ENCODE measurements around the gene ADM5. TPM values are rescaled to one million over a fixed set of nuclear protein-coding genes. Genes with fewer than 3 reads are reported as not detected.
A peak's percentile ranks its signal among the peaks of the same experiment; 100 is the strongest.

ADM5 gene
- total and polyA plus RNA-seq, 5 donors from 2014 or later, result 0.10 to 1.7 (median 0.34) TPM; not detected in 2

- peaks cover 9% of the 10 kb centered on the region for H3K36me3 Mint-ChIP-seq
- Histone ChIP-seq H3K36me3 (ENCODE audit: control insufficient read depth, insufficient read depth, low read length) (peaks cover 13% of the 10 kb centered on the region), H3K9me3 (ENCODE audit: control insufficient read depth in 2 of 2, low read length in 2 of 2) (no peaks in the 10 kb centered on the region), H3K4me3 (ENCODE audit: low read depth, low read length) (peak overlapping the region; percentile 55), H3K27ac (ENCODE audit: insufficient read depth, low read length, poor library complexity, severe bottlenecking) (no peak overlapping the region), H3K4me1 (ENCODE audit: control insufficient read depth, insufficient read depth, low read length, poor library complexity, severe bottlenecking) (peaks cover 19% of the 10 kb centered on the region), H3K27me3 (ENCODE audit: control insufficient read depth, insufficient read depth, low read length) (peaks cover 3% of the 10 kb centered on the region)
- no peak for DNase-seq
- H3K4me3 Mint-ChIP-seq, result peak overlapping the region; percentile 71 to 98 (median 91)
- peaks cover 22% of the 10 kb centered on the region for H3K27me3 Mint-ChIP-seq
- peak in 1 of 2 donors; percentile 4 for ATAC-seq (ENCODE audit: low read depth in 2 of 2)
- H3K4me1 Mint-ChIP-seq, result peaks cover 6 to 26% (median 12%) of the 10 kb centered on the region in 4 donors
- peak overlapping the region; percentile 49 to 86 (median 71) for H3K27ac Mint-ChIP-seq
- H3K9me3 Mint-ChIP-seq, result no peaks in the 10 kb centered on the region
These were observed 773 bp downstream of the ADM5 start for GRCh38 chr19:49690079-49690655.

GRCh38 chr19:49690656-49691242 lies 1.4 kb downstream of the ADM5 start, which contains the start of gene CPT1C:
TSS of gene CPT1C (plus strand) at chr19:49691116. CDS start at chr19:49692253, 1,137 bp downstream.
- Mint-ChIP-seq H3K27me3 (peaks cover 22% of the 10 kb centered on the region), H3K9me3 (no peaks in the 10 kb centered on the region), H3K4me1 (peaks cover 6 to 26% (median 12%) of the 10 kb centered on the region in 4 donors), H3K4me3 (peak within 1 kb of the TSS; percentile 71 to 98 (median 91)), H3K36me3 (peaks cover 5% of the 10 kb centered on the region), H3K27ac (peak within 1 kb of the TSS; percentile 49 to 86 (median 81))
- DNase-seq, result peak; percentile 37 to 63 (median 55)
- H3K4me3 ChIP-seq (ENCODE audit: low read depth, low read length), result peak within 1 kb of the TSS; percentile 55
- ATAC-seq (ENCODE audit: low read depth in 2 of 2), result peak; percentile 34 to 40
- H3K9me3 ChIP-seq (ENCODE audit: control insufficient read depth in 2 of 2, low read length in 2 of 2), result no peaks in the 10 kb centered on the region
- H3K36me3 ChIP-seq (ENCODE audit: control insufficient read depth, insufficient read depth, low read length), result peaks cover 8% of the 10 kb centered on the region
- peaks cover 3% of the 10 kb centered on the region for H3K27me3 ChIP-seq (ENCODE audit: control insufficient read depth, insufficient read depth, low read length)
- H3K27ac ChIP-seq (ENCODE audit: insufficient read depth, low read length, poor library complexity, severe bottlenecking), result no peak within 1 kb of the TSS
- H3K4me1 ChIP-seq (ENCODE audit: control insufficient read depth, insufficient read depth, low read length, poor library complexity, severe bottlenecking), result peaks cover 19% of the 10 kb centered on the region

- Mint-ChIP-seq H3K27me3 (peaks cover 22% of the 10 kb centered on the region), H3K27ac (peak overlapping the region in 2 of 3 donors; percentile 49 to 81), H3K9me3 (no peaks in the 10 kb centered on the region), H3K4me1 (peaks cover 6 to 26% (median 12%) of the 10 kb centered on the region in 4 donors), H3K4me3 (peak overlapping the region; percentile 71 to 98 (median 91)), H3K36me3 (peaks cover 4% of the 10 kb centered on the region)
- peaks cover 19% of the 10 kb centered on the region for H3K4me1 ChIP-seq (ENCODE audit: control insufficient read depth, insufficient read depth, low read length, poor library complexity, severe bottlenecking)
- H3K9me3 ChIP-seq (ENCODE audit: control insufficient read depth in 2 of 2, low read length in 2 of 2), result no peaks in the 10 kb centered on the region
- H3K27me3 ChIP-seq (ENCODE audit: control insufficient read depth, insufficient read depth, low read length), result peaks cover 3% of the 10 kb centered on the region
- H3K36me3 ChIP-seq (ENCODE audit: control insufficient read depth, insufficient read depth, low read length), result peaks cover 3% of the 10 kb centered on the region
- ATAC-seq (ENCODE audit: low read depth in 2 of 2) (peak in 1 of 2 donors; percentile 30), DNase-seq (no peak)
- no peak overlapping the region for H3K27ac ChIP-seq (ENCODE audit: insufficient read depth, low read length, poor library complexity, severe bottlenecking)
- no peak overlapping the region for H3K4me3 ChIP-seq (ENCODE audit: low read depth, low read length)
These were observed 2.1 kb downstream of the ADM5 start for GRCh38 chr19:49691243-49692146.

GRCh38 chr19:49692147-49692506 lies 2.7 kb downstream of the ADM5 start:
- ATAC-seq (ENCODE audit: low read depth in 2 of 2), result no peak
- H3K4me1 ChIP-seq (ENCODE audit: control insufficient read depth, insufficient read depth, low read length, poor library complexity, severe bottlenecking), result peaks cover 19% of the 10 kb centered on the region
- H3K27me3 Mint-ChIP-seq, result peaks cover 22% of the 10 kb centered on the region
- no peaks in the 10 kb centered on the region for H3K36me3 ChIP-seq (ENCODE audit: control insufficient read depth, insufficient read depth, low read length)
- H3K4me3 ChIP-seq (ENCODE audit: low read depth, low read length), result no peak overlapping the region
- peaks cover 3% of the 10 kb centered on the region for H3K27me3 ChIP-seq (ENCODE audit: control insufficient read depth, insufficient read depth, low read length)
- H3K9me3 ChIP-seq (ENCODE audit: control insufficient read depth in 2 of 2, low read length in 2 of 2), result no peaks in the 10 kb centered on the region
- no peaks in the 10 kb centered on the region for H3K9me3 Mint-ChIP-seq
- H3K36me3 Mint-ChIP-seq, result peaks cover 4% of the 10 kb centered on the region
- H3K4me3 Mint-ChIP-seq, result peak overlapping the region in 1 of 4 donors; percentile 2
- H3K27ac Mint-ChIP-seq, result no peak overlapping the region
- H3K27ac ChIP-seq (ENCODE audit: insufficient read depth, low read length, poor library complexity, severe bottlenecking), result no peak overlapping the region
- peaks cover 6 to 26% (median 12%) of the 10 kb centered on the region in 4 donors for H3K4me1 Mint-ChIP-seq
- no peak for DNase-seq

- no peak overlapping the region for H3K4me3 ChIP-seq (ENCODE audit: low read depth, low read length)
- H3K36me3 ChIP-seq (ENCODE audit: control insufficient read depth, insufficient read depth, low read length), result no peaks in the 10 kb centered on the region
- Mint-ChIP-seq H3K36me3 (no peaks in the 10 kb centered on the region), H3K4me3 (no peak overlapping the region), H3K9me3 (no peaks in the 10 kb centered on the region), H3K27ac (no peak overlapping the region), H3K27me3 (peaks cover 12% of the 10 kb centered on the region), H3K4me1 (peaks cover 0 to 9% (median 3%) of the 10 kb centered on the region in 4 donors)
- H3K27ac ChIP-seq (ENCODE audit: insufficient read depth, low read length, poor library complexity, severe bottlenecking), result no peak overlapping the region
- DNase-seq (no peak), ATAC-seq (ENCODE audit: low read depth in 2 of 2) (no peak)
- H3K27me3 ChIP-seq (ENCODE audit: control insufficient read depth, insufficient read depth, low read length), result peaks cover 3% of the 10 kb centered on the region
- H3K4me1 ChIP-seq (ENCODE audit: control insufficient read depth, insufficient read depth, low read length, poor library complexity, severe bottlenecking), result peaks cover 6% of the 10 kb centered on the region
- no peaks in the 10 kb centered on the region for H3K9me3 ChIP-seq (ENCODE audit: control insufficient read depth in 2 of 2, low read length in 2 of 2)
These were observed 6.7 kb downstream of the ADM5 start for GRCh38 chr19:49696115-49696514.

GRCh38 chr19:49696865-49697264 lies 7.5 kb downstream of the ADM5 start:
- H3K4me1 ChIP-seq (ENCODE audit: control insufficient read depth, insufficient read depth, low read length, poor library complexity, severe bottlenecking), result no peaks in the 10 kb centered on the region
- no peaks in the 10 kb centered on the region for H3K36me3 ChIP-seq (ENCODE audit: control insufficient read depth, insufficient read depth, low read length)
- no peak overlapping the region for H3K4me3 ChIP-seq (ENCODE audit: low read depth, low read length)
- H3K9me3 ChIP-seq (ENCODE audit: control insufficient read depth in 2 of 2, low read length in 2 of 2), result no peaks in the 10 kb centered on the region
- Mint-ChIP-seq H3K27ac (peak overlapping the region in 1 of 3 donors; percentile 35), H3K27me3 (peaks cover 6% of the 10 kb centered on the region), H3K36me3 (no peaks in the 10 kb centered on the region), H3K4me3 (no peak overlapping the region), H3K4me1 (peaks cover 0 to 3% (median 0%) of the 10 kb centered on the region in 4 donors), H3K9me3 (no peaks in the 10 kb centered on the region)
- H3K27me3 ChIP-seq (ENCODE audit: control insufficient read depth, insufficient read depth, low read length), result no peaks in the 10 kb centered on the region
- ATAC-seq (ENCODE audit: low read depth in 2 of 2) (no peak), DNase-seq (no peak)
- H3K27ac ChIP-seq (ENCODE audit: insufficient read depth, low read length, poor library complexity, severe bottlenecking), result no peak overlapping the region

- no peak for ATAC-seq (ENCODE audit: low read depth in 2 of 2)
- Mint-ChIP-seq H3K9me3 (no peaks in the 10 kb centered on the region), H3K4me3 (no peak overlapping the region), H3K36me3 (no peaks in the 10 kb centered on the region), H3K27ac (no peak overlapping the region), H3K27me3 (peaks cover 4% of the 10 kb centered on the region), H3K4me1 (no peaks in the 10 kb centered on the region)
- Histone ChIP-seq H3K36me3 (ENCODE audit: control insufficient read depth, insufficient read depth, low read length) (no peaks in the 10 kb centered on the region), H3K4me3 (ENCODE audit: low read depth, low read length) (no peak overlapping the region), H3K4me1 (ENCODE audit: control insufficient read depth, insufficient read depth, low read length, poor library complexity, severe bottlenecking) (no peaks in the 10 kb centered on the region), H3K27ac (ENCODE audit: insufficient read depth, low read length, poor library complexity, severe bottlenecking) (no peak overlapping the region), H3K9me3 (ENCODE audit: control insufficient read depth in 2 of 2, low read length in 2 of 2) (no peaks in the 10 kb centered on the region), H3K27me3 (ENCODE audit: control insufficient read depth, insufficient read depth, low read length) (no peaks in the 10 kb centered on the region)
- no peak for DNase-seq
These were observed 10.0 kb downstream of the ADM5 start for GRCh38 chr19:49699364-49699763.
